DND-41 (cell line): ENCODE data around the gene DENND6B.

Experiments used
- ATAC-seq: fragments of 200-7000 bp; cut with Tn5 transposase; 3 replicates; pipeline ENCODE4 v1.9.1; 2021; ENCODE audit warnings: low read depth; ENCODE audit not compliant: insufficient read depth
- DNase-seq: peaks from one replicate; pipeline ENCODE4 v3.0.0-alpha.2; 2020
- H2AFZ ChIP-seq: 2 replicates; pipeline ENCODE4 v1.6.0; 2012; ENCODE audit warnings: low read depth, low read length
- H3K27ac ChIP-seq: 2 replicates; pipeline ENCODE4 v1.5.1; 2012; ENCODE audit warnings: low read length, inconsistent platforms
- H3K27me3 ChIP-seq: fragments of 200-600 bp; sonication (generic); 2 replicates; pipeline ENCODE4 v1.6.0; 2012; ENCODE audit warnings: low read length, mild to moderate bottlenecking, inconsistent platforms; ENCODE audit not compliant: insufficient read depth, poor library complexity
- H3K36me3 ChIP-seq: 2 replicates; pipeline ENCODE4 v1.5.1; 2012; ENCODE audit warnings: low read length, inconsistent platforms; ENCODE audit not compliant: insufficient read depth
- H3K4me1 ChIP-seq: 2 replicates; pipeline ENCODE4 v1.5.1; 2012; ENCODE audit warnings: mild to moderate bottlenecking, low read length; ENCODE audit not compliant: insufficient read depth
- H3K4me2 ChIP-seq: 2 replicates; pipeline ENCODE4 v1.6.0; 2012; ENCODE audit warnings: mild to moderate bottlenecking, moderate library complexity, low read length, inconsistent platforms; ENCODE audit not compliant: insufficient read depth
- H3K4me3 ChIP-seq, 2 experiments: fragments of 200-600 bp in 1 of 2; shearing (Covaris generic) in 1 of 2; 2 replicates each; pipeline ENCODE4 v1.5.1; 2012 to 2016; ENCODE audit warnings: inconsistent platforms in 2 of 2, low read length in 2 of 2, mild to moderate bottlenecking in 2 of 2, low read depth in 1 of 2, moderate library complexity in 1 of 2
- H3K79me2 ChIP-seq: 2 replicates; pipeline ENCODE4 v1.6.0; 2012; ENCODE audit warnings: low read length, inconsistent platforms; ENCODE audit not compliant: insufficient read depth
- H3K9ac ChIP-seq: 2 replicates; pipeline ENCODE4 v1.6.0; 2012; ENCODE audit warnings: low read depth, mild to moderate bottlenecking, inconsistent platforms, low read length, moderate library complexity
- H3K9me3 ChIP-seq: 2 replicates; pipeline ENCODE4 v1.5.1; 2012; ENCODE audit warnings: low read length, moderate library complexity, mild to moderate bottlenecking, inconsistent platforms; ENCODE audit not compliant: insufficient read depth, severe bottlenecking
- H4K20me1 ChIP-seq: 2 replicates; pipeline ENCODE4 v1.6.0; 2012; ENCODE audit warnings: low read length; ENCODE audit not compliant: insufficient read depth
- CTCF ChIP-seq: IDR thresholded peaks from 2 replicates; pipeline ENCODE4 v1.5.1; 2012; ENCODE audit warnings: borderline replicate concordance, low read length, moderate library complexity, mild to moderate bottlenecking; ENCODE audit not compliant: poor library complexity, severe bottlenecking; ENCODE audit errors: extremely low read depth
- EZH2 ChIP-seq: IDR thresholded peaks from 3 replicates; pipeline ENCODE4 v1.6.1; 2012; ENCODE audit warnings: borderline replicate concordance, low read depth, mild to moderate bottlenecking, moderate library complexity, low read length, inconsistent platforms; ENCODE audit not compliant: severe bottlenecking

DENND6B gene

GRCh38 chr22:50267591-50268390 lies 59.0 kb downstream of the DENND6B start:
- no peak overlapping the region for H3K9ac ChIP-seq
- H3K27ac ChIP-seq, result no peak overlapping the region
- H3K79me2 ChIP-seq, result no peaks in the 10 kb centered on the region
- DNase-seq (no peak), ATAC-seq (no peak)
- no peaks in the 10 kb centered on the region for H3K9me3 ChIP-seq
- peaks cover 15% of the 10 kb centered on the region for H4K20me1 ChIP-seq
- TF ChIP-seq CTCF (no peak), EZH2 (no peak)
- peaks cover 28% of the 10 kb centered on the region for H3K4me1 ChIP-seq
- no peaks in the 10 kb centered on the region for H3K36me3 ChIP-seq
- H3K4me3 ChIP-seq, result no peak overlapping the region
- peaks cover 15% of the 10 kb centered on the region for H3K27me3 ChIP-seq
- H3K4me2 ChIP-seq, result 0 out of 2 replicates have a peak overlapping the region, but pooled peaks have one; percentile 71
- H2AFZ ChIP-seq, result no peak overlapping the region

- no peak overlapping the region for H3K27ac ChIP-seq
- TF ChIP-seq CTCF, result no peak
- no peak for TF ChIP-seq EZH2
- peaks cover 17% of the 10 kb centered on the region for H4K20me1 ChIP-seq
- no peaks in the 10 kb centered on the region for H3K36me3 ChIP-seq
- ATAC-seq, result no peak
- no peaks in the 10 kb centered on the region for H3K79me2 ChIP-seq
- H3K4me2 ChIP-seq, result no peak overlapping the region
- peaks cover 9% of the 10 kb centered on the region for H3K27me3 ChIP-seq
- no peaks in the 10 kb centered on the region for H3K9me3 ChIP-seq
- peaks cover 27% of the 10 kb centered on the region for H3K4me1 ChIP-seq
- no peak for DNase-seq
- no peak overlapping the region for H3K4me3 ChIP-seq
- no peak overlapping the region for H3K9ac ChIP-seq
- H2AFZ ChIP-seq, result no peak overlapping the region
Observed at GRCh38 chr22:50266994-50267393, 59.8 kb downstream of the DENND6B start.

- DNase-seq, result no peak
- no peak overlapping the region for H2AFZ ChIP-seq
- no peak for ATAC-seq
- H3K4me1 ChIP-seq, result peaks cover 10% of the 10 kb centered on the region
- H3K36me3 ChIP-seq, result no peaks in the 10 kb centered on the region
- TF ChIP-seq EZH2 (no peak), CTCF (no peak)
- no peaks in the 10 kb centered on the region for H3K27me3 ChIP-seq
- no peaks in the 10 kb centered on the region for H3K79me2 ChIP-seq
- no peak overlapping the region for H3K27ac ChIP-seq
- no peak overlapping the region for H3K4me3 ChIP-seq
- peaks cover 17% of the 10 kb centered on the region for H4K20me1 ChIP-seq
- no peak overlapping the region for H3K4me2 ChIP-seq
- H3K9ac ChIP-seq, result no peak overlapping the region
- no peaks in the 10 kb centered on the region for H3K9me3 ChIP-seq
Observed at GRCh38 chr22:50264946-50265669, 61.7 kb downstream of the DENND6B start.
